HG03565 (cell line): ENCODE measurements around the gene TLR2.

ENCODE experiments used
- ATAC-seq: cut with Tn5 transposase; IDR thresholded peaks from one replicate; pipeline ENCODE4 v1.9.1; 2021; ENCODE audit warnings: mild to moderate bottlenecking, moderate library complexity; ENCODE audit not compliant: unreplicated experiment

TLR2 gene

DNA sequence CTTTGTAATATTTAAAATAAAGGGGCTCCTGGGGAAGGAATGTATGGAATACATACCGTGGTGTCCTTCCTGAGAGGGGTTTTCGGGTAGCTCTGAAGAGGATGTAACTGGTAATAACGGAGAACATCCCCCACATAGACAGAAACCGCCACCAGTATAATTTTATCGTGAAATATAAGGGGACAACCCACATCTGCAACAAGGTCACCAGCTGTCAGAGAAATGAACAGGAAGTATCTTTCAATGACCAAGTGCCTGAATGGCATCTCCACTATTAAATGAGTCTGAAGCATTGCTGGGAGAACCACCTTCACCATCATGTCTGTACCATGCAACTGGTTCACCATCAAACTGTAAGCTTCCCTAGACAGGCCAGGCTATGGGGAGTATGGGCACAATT, 44.1 kb downstream of the TLR2 start:
- peak; percentile 8 for ATAC-seq

DNA sequence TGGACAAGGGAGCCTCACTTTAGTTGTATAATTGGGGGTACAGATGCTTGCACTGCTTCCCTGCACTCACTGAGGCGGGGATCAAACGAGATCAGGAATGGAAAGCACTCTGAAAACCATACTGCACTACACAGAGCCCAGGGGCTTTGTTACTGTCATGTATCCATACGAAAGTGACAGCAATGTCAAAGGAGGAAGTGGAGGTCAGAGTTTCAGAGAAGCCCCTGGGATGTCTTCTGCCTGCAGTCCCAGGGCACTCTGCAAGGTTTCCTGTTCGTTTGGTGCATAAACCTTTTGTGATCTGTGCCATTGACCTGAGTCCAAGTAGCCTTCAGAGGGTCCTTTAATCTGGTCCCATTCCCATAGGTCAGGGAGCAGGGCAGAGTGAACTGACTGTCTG, 44.6 kb downstream of the TLR2 start:
- ATAC-seq, result peak; percentile 50

DNA sequence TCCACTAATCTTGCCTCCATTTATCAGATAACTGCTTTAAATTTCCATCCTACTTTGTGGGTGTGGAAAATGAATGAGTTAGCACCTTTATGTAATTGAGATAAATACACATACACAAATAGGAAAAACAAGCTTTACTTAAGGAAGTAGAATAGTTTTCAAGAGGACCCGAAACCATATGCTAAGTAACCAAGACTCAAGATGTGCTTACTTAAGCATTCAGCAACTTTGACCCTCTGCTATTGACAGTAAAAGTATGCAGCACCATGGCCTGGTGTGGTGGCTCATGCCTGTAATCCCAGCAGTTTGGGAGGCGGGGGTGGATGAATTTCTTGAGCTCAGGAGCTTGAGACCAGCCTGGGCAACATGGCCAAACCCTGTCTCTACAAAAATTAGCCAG, 45.8 kb downstream of the TLR2 start:
- no peak for ATAC-seq

DNA sequence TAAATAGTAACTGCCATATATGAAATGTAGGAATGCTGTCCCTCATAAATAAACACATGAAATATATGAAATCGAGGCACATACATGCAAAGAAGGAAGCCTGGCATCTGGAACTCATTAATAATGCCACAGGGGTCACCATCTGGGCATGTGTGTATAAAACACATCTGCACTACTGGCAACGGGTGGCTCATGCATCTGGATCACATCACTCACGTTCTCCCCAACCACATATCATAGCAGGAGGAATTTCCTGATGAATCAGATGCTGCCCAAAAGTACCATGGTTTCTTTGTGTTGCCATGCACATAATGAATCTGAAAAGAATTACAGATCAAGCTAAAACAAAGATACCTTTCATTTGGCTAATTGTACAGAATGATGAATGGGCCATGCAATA, 47.2 kb downstream of the TLR2 start:
- ATAC-seq, result no peak

DNA sequence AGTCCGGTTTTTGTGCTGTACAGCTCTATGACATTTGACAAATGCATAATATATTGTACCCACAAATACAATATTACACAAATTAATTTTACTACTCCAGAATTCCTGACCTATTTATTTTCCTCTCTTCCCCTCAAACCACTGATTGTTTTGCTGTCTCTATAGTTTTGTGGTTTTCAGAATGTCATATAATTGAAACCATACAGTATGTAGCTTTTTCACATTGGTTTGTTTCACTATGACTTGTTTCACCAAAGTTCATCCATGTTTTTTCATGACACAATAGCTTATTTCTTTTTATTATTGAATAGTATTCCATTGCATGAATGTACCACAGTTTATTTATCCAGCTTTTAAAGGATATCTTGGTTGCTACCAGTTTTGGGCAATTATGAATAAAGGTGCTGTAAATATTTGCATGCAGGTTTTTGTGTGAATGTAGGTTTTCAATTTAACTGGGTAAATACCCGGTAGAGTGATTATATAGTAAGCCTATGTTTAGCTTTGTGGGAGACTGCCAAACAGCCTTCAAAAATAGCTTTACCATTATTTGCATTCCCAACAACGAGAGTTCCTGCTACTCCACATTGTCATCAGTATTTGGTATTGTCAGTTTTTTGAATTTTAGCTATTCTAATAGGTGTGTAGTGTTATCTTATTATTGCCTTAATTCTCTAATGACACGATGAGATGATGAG, 49.8 kb downstream of the TLR2 start:
- peak; percentile 67 for ATAC-seq

DNA sequence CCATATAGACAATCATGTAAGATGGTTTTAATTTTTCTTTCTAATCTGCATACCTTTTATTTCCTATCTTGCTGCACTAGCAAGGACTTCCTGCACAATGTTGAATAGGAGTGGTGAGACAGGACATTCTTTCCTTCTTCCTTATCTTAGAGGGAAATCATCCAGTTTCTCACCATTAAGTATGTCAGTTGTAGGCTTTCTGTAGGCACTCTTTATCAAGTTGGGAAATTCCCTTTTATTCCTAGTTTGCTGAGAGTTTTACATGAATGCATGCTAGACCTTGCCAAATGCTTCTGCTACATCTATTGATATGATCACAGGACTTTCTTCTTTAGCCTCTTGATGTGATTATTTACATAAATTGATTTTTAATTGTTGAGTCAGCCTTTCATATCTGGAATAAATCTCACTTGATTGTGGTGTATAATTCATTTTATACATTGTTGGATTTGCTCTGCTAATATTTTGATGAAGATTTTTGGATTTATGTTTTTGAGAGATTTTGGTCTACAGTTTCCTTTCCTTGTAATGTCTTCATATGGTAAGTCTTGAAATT, 51.9 kb downstream of the TLR2 start:
- no peak for ATAC-seq

DNA sequence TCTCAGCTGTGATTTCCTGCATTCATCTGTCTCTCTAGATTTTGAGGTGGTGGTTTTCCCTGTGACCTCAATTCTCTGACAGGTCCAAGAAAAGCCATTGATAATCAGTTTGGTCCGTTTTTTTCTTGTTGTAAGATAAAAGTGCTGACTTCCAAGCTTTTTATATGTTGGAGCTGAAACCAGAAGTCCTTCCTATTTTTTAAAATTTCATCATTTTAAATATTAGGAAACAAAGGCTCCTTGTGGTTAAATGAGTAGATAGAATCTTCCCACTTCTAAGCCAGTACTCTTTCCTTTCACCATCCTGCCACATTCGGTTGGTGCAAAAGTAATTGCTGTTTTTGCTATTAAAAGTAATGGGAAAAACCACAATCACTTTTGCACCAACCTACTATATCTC, 57.5 kb downstream of the TLR2 start:
- ATAC-seq, result no peak

DNA sequence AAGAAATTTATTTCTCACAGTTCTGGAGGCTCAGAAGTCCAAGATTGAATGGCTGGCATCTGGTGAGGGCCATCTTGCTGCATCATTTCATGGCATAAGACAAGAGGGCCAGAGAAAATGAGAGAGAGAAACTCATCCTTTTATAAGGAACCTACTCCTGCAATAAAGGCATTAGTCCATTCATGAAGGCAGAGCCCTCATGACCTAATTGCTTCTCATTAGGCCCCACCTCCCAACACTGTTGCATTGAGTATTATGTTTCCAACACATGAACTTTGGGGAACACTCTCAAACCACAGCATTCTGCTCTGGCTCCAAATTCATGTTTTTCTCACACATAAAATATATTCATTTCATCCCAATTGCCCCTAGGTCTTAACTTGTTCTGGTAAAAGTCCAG, 61.6 kb downstream of the TLR2 start:
- no peak for ATAC-seq

DNA sequence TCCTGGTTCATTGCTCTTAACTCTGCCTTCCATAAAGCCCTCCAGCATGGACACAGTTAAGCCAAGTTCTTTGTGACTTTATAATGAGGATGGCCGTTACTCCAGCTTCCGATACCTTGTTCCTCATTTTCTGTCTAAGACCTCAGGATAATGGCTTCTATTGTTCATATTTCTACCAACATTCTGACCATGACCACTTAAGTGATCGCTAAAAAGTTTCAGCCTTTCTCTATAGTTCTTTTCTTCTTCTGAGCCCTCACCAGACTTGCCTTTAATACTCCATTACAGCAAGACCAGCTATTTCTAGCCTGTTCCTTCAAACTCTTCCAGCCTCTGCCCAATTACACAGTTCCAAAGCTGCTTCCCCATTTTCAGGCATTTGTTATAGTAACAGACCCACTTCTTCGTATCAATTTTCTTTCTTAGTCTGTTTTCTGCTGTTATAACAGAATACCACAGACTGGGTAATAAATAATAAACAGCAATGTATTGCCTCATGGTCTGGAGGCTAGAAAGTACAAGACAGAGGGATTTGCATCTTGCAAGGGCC, 63.4 kb downstream of the TLR2 start:
- no peak for ATAC-seq

DNA sequence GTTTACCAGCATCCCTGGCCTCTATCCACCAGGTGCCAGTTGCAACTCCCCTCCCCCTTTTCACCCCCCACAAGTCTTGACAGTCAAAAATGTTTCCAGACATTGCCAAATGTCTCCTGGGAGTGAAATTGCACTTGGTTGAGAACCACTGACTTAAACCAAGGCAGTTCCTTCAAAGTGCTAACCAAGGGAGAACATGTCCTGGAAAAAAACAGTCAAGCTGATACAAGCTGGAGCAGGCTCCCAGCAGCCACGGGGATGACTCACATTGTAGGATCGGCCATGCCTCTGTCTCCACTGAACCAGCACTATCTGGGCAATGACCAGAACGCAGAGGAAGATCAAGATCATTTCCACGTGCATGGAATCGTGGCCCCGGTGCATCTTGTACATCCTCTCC, 64.3 kb downstream of the TLR2 start:
- no peak for ATAC-seq

DNA sequence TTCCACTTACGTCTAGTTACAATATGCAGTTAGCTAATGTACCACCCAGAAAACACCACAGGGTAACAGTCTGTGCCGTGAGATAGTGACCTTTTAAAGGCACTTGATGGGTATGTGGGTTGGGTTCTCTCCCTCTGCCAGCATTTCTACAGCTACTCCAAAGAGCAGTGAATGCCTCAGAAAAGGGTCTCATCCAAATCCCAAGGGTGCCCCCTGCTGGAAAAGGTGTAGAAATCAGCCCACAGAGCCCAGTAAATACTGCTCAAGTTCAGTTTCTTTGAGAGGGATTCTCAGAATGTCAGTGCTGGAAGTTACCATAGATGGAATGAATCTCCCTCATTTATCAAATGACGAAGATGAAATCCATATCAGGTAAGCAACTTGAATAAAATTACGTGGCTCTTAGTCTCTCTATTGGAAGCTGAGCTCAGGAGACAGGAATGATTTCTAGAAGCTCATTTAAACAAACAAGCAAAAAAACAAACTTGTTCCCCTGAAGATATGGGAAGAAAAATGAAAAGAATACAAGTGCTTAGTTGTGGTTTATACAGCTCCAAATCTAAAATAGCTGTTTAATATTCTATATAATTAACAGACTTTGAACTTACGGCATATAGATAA, 66.2 kb downstream of the TLR2 start:
- no peak for ATAC-seq

DNA sequence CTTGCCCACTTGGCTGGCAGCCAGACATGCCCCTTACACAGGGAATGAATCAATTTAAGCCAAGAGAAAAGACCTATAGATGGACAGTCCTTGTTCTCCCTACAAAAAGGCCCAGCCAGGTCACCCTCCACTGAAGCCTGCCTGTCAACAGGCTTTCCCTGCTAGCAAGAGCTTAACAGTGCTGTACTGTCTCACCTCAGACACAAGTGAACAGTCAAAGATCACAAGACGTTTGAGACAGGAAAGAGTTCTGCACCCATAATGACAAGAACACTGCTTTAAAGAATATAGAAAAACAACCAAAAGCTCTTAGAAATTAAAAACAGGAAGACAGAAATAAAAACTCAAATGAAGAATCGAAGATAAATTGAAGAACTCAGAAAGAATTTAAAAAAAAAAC, 71.1 kb downstream of the TLR2 start:
- ATAC-seq, result no peak
